Measurements from ENCODE around the gene MAP4K5. TPM values are rescaled to one million over a fixed set of nuclear protein-coding genes. Genes with fewer than 3 reads are reported as not detected.

The MAP4K5 gene
- 25.0 and 35.3 TPM in 2 replicates for total RNA-seq

DNA sequence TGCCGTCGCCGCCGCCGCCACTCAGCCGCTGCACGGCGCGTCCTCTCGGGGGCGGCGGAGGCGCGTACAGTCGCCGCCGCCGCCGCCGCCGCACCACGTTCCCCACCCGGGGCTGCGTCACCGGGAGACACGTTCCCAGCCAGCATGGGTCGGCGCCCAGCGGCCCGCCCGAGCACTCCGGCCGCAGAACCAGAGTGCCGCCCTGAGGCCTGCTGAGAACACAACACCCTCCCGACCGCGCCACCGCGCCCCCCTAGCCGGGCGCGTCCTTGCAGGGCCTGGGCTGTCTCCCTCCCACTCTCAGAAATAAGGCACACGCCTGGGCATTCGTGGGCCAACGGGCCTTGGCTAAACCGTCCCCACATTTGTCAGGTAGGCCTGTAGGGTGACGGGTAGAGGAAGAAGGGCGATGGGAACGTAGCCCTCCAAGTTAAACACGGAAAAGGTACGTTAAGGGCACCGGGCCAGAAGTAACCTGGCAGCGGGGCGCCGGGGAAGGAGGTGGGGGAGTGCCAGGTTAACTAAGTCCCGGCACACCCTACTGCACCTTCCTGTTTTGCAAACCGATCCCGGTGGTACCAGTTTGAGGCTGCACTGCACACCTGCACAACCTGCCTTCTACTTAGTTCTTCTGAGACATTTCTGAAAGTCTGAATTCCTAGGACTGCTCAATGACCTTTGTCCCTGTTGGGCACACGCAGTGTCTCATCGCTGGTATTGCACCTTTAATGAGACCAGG, at the start of gene MAP4K5:
Gene MAP4K5 (minus strand): TSS at position 68 of the 739 bp plus-strand sequence. CDS start 520 bp downstream, outside the sequence.

DNA sequence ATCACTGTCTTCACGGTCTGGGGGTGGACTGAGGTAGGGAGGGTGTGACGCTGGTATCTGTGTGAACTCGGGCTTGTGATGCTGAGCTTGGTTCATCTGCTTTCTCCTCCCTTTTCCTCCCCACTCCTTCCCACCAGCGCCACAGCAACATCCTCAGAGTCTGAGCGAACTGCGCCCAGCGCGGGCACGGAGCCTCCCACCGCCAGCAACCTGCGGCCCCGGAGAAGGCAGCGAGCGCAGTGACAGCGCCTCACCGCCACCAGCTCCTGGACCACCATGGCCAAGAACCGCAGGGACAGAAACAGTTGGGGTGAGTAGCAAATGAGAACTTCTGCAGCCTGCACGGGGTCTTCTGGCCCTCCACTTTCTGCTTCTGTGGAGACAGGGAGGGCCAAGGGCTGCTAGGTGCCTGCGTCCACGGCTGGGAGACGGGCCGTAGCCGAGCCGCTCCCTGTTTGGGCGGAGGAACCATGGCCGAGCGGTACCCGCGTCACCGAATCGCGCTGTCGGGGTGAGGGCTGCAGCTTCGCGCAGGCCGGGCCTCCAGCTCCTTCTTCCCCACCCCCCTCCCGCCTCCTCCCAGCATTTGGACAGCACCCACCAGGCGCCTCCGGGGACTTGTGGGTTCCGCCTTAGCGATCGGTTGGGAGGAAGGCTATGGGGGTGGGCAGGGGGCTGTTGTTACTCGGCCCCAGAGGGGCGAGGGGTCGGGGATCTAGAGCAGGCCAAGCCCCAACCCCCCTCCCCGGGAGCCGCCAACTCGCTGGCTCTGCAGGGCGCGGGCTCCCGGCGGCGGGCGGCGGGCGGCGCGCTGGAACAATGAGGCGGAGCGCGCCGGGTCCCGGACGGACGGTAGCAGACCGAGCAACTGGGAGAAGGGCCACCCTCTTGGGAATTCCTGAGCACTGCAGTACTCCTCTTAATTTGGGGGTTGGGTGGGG, 27.9 kb upstream of the MAP4K5 start, which contains the start of gene ATL1:
Gene ATL1 (plus strand): TSS at position 156 of the 941 bp plus-strand sequence. CDS start 121 bp downstream, at position 277.

GRCh38 chr14:50396631-50397389, 135.6 kb downstream of the MAP4K5 start, which contains the start of gene CDKL1:
Gene CDKL1 (minus strand): TSS chr14:50396881. CDS start chr14:50395868, 1,013 bp downstream.

Other genes starting within 250 kb of the MAP4K5 start
- gene L2HGDH, start 220.3 kb downstream of the MAP4K5 start, total RNA-seq = 2.7 and 3.9 TPM in 2 replicates
- gene DMAC2L, start 220.2 kb downstream of the MAP4K5 start, total RNA-seq = 3.1 and 5.3 TPM in 2 replicates
- gene CDKL1, start 135.7 kb downstream of the MAP4K5 start, total RNA-seq = 7.1 and 9.4 TPM in 2 replicates
- 3.0 and 7.0 TPM in 2 replicates for gene ATL1, start 27.6 kb upstream of the MAP4K5 start, total RNA-seq
- gene SAV1, start 135.7 kb upstream of the MAP4K5 start, total RNA-seq = 22.2 and 22.6 TPM in 2 replicates